ENCODE results near the gene NUDT5. TPM values are rescaled to one million over a fixed set of nuclear protein-coding genes. Genes with fewer than 3 reads are reported as not detected.

NUDT5 gene
- total RNA-seq, 2 experiments from 2014 or later = 55.7 to 105 TPM

DNA sequence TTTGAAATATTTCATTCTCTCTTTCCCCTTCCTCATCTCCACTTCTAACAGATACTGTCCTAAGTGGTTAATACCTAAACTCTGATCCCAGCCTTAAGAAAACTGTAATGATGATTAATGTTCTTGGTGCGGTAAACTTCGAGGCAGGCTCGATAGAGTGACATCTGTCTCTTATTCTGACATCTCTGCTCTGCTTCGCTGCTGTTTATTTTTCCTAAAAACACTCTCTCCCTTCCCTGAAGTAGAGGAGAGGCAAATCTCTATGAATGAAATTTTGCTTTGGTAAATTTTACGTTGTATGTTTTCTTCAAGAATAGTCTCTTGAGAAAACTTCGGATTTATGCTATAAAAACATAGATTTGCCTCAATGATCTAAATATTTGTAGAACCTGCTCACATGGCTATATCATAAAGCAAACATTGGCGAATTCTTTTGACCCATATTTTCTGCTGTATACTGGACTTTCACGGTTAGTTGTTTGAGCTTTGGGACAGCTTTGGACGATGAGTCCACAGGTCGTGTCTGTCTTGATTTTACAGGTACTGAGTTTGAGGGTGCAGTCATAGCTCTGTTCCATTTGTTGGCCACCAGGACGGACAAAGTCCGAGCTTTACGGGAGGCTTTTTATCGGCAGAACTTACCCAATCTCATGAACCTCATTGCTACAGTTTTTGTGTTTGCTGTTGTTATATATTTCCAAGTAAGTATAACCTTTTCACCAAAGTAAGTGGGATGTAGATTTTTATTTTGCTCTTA, 39.1 kb downstream of the NUDT5 start:
- CTCF ChIA-PET (ENCODE audit: unreplicated experiment) = no interaction called here

DNA sequence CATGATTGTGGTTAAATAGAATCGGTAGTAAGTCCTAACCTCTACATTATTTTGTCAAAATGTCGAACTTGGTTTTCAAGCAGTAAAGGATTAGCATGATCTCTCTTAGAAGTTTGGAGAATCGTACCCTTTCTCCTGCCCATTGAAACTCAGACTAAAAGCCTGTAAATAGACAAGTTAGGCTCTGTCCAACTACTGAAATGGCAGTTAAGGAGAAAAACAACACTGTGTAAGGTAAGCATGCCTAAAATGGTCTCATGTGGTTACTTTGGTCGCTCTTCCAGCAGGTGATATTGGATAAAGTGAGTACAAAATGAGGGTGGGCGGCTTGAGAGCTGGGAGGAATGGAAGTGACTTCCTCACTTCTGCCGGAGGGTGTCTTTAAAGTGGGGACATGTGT, 41.2 kb downstream of the NUDT5 start:
- no peak for DNase-seq (ENCODE audit: low spot score)
- no peaks in the 10 kb centered on the region for H4K20me1 ChIP-seq (ENCODE audit: insufficient read depth, low read length)
- ChIA-PET CTCF (ENCODE audit: unreplicated experiment) (no interaction called here), POLR2A (interaction anchor here (0.6 kb wide), 1 partner anchor 9 kb away, joined by 3 read pairs; no protein-coding TSS in a partner anchor)
- intact Hi-C loops (cut with micrococcal nuclease; ENCODE audit: unreplicated experiment) = no loop called here
- BruUV-seq (replicated peaks) = no TSS peak
- H3K4me2 ChIP-seq (ENCODE audit: low read length) = no peak overlapping the region
- TF ChIP-seq, protein P1, sequence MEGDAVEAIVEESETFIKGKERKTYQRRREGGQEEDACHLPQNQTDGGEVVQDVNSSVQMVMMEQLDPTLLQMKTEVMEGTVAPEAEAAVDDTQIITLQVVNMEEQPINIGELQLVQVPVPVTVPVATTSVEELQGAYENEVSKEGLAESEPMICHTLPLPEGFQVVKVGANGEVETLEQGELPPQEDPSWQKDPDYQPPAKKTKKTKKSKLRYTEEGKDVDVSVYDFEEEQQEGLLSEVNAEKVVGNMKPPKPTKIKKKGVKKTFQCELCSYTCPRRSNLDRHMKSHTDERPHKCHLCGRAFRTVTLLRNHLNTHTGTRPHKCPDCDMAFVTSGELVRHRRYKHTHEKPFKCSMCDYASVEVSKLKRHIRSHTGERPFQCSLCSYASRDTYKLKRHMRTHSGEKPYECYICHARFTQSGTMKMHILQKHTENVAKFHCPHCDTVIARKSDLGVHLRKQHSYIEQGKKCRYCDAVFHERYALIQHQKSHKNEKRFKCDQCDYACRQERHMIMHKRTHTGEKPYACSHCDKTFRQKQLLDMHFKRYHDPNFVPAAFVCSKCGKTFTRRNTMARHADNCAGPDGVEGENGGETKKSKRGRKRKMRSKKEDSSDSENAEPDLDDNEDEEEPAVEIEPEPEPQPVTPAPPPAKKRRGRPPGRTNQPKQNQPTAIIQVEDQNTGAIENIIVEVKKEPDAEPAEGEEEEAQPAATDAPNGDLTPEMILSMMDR (conservative IDR thresholded peaks at IDR 0.05; ENCODE audit: low read length) = no peak
- TF ChIP-seq EZH2phosphoT487 (IDR thresholded peaks at IDR 0.05; ENCODE audit: borderline replicate concordance, low read depth, low read length) = no peak
- no peaks in the 10 kb centered on the region for H3K9me3 ChIP-seq (ENCODE audit: low read length)
- H2AFZ ChIP-seq (ENCODE audit: low read length) = no peak overlapping the region
- no peak overlapping the region for H3K27ac ChIP-seq (ENCODE audit: low read depth, low read length, poor library complexity, severe bottlenecking)
- H3K36me3 ChIP-seq (ENCODE audit: insufficient read depth, low read length) = peaks cover 21% of the 10 kb centered on the region
- H3K9me2 ChIP-seq (ENCODE audit: insufficient read depth, low read length) = no peaks in the 10 kb centered on the region
- no peak overlapping the region for H3K4me3 ChIP-seq (ENCODE audit: low read depth, low read length, poor library complexity, severe bottlenecking)
- no peaks in the 10 kb centered on the region for H3K4me1 ChIP-seq (ENCODE audit: insufficient read depth, low read length, poor library complexity, severe bottlenecking)
- no peaks in the 10 kb centered on the region for H3K79me2 ChIP-seq (ENCODE audit: insufficient read depth, low read depth, low read length)

More for the DNA sequence above, 39.1 kb downstream of the NUDT5 start:
- POLR2A ChIA-PET = no interaction called here
- intact Hi-C loops (cut with micrococcal nuclease; ENCODE audit: unreplicated experiment) = no loop called here
- no peak overlapping the region for H3K4me3 ChIP-seq (ENCODE audit: low read depth, low read length, poor library complexity, severe bottlenecking)
- no peak overlapping the region for H2AFZ ChIP-seq (ENCODE audit: low read length)
- peaks cover 24% of the 10 kb centered on the region for H3K36me3 ChIP-seq (ENCODE audit: insufficient read depth, low read length)
- no peaks in the 10 kb centered on the region for H3K9me3 ChIP-seq (ENCODE audit: low read length)
- no peak overlapping the region for H3K4me2 ChIP-seq (ENCODE audit: low read length)
- BruUV-seq (replicated peaks) = no TSS peak
- H3K79me2 ChIP-seq (ENCODE audit: insufficient read depth, low read depth, low read length) = no peaks in the 10 kb centered on the region
- no peaks in the 10 kb centered on the region for H4K20me1 ChIP-seq (ENCODE audit: insufficient read depth, low read length)
- no peaks in the 10 kb centered on the region for H3K9me2 ChIP-seq (ENCODE audit: insufficient read depth, low read length)
- no peaks in the 10 kb centered on the region for H3K4me1 ChIP-seq (ENCODE audit: insufficient read depth, low read length, poor library complexity, severe bottlenecking)
- no peak overlapping the region for H3K27ac ChIP-seq (ENCODE audit: low read depth, low read length, poor library complexity, severe bottlenecking)
- no peak for TF ChIP-seq EZH2phosphoT487 (IDR thresholded peaks at IDR 0.05; ENCODE audit: borderline replicate concordance, low read depth, low read length)
- TF ChIP-seq, protein P1 (conservative IDR thresholded peaks at IDR 0.05; ENCODE audit: low read length) = no peak
- DNase-seq (ENCODE audit: low spot score) = no peak

DNA sequence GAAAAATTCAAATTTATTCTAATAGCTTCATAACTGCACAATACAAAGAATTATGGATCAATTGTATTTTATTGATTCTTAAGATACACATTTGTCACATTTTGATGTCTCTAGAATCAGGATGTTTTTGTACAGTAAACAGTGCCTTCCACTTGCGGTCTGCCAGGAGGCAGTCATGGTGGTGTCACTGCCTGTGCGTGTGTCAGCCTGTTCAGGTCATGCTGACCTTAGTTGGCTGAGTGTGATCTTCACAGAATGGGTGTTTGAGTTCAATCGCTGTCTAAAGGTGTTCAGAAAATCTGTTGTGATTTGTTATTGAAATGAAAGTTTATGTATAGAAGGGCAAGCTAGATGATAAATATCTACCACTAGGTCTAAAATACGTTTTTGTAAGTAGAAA, 45.5 kb downstream of the NUDT5 start:
- no peak for DNase-seq (ENCODE audit: low spot score)
- H3K4me2 ChIP-seq (ENCODE audit: low read length) = no peak overlapping the region
- intact Hi-C loops (cut with micrococcal nuclease; ENCODE audit: unreplicated experiment) = no loop called here
- H3K36me3 ChIP-seq (ENCODE audit: insufficient read depth, low read length) = peaks cover 16% of the 10 kb centered on the region
- H3K4me3 ChIP-seq (ENCODE audit: low read depth, low read length, poor library complexity, severe bottlenecking) = no peak overlapping the region
- no peak overlapping the region for H3K27ac ChIP-seq (ENCODE audit: low read depth, low read length, poor library complexity, severe bottlenecking)
- ChIA-PET POLR2A (interaction anchor here (0.8 kb wide), 1 partner anchor 22 kb away, joined by 3 read pairs; no protein-coding TSS in a partner anchor), CTCF (ENCODE audit: unreplicated experiment) (no interaction called here)
- no peaks in the 10 kb centered on the region for H3K4me1 ChIP-seq (ENCODE audit: insufficient read depth, low read length, poor library complexity, severe bottlenecking)
- H4K20me1 ChIP-seq (ENCODE audit: insufficient read depth, low read length) = no peaks in the 10 kb centered on the region
- no TSS peak for BruUV-seq (replicated peaks)
- no peaks in the 10 kb centered on the region for H3K9me3 ChIP-seq (ENCODE audit: low read length)
- TF ChIP-seq, protein P1 (conservative IDR thresholded peaks at IDR 0.05; ENCODE audit: low read length) = no peak
- no peak for TF ChIP-seq EZH2phosphoT487 (IDR thresholded peaks at IDR 0.05; ENCODE audit: borderline replicate concordance, low read depth, low read length)
- no peaks in the 10 kb centered on the region for H3K9me2 ChIP-seq (ENCODE audit: insufficient read depth, low read length)
- H3K79me2 ChIP-seq (ENCODE audit: insufficient read depth, low read depth, low read length) = no peaks in the 10 kb centered on the region
- no peak overlapping the region for H2AFZ ChIP-seq (ENCODE audit: low read length)

Data from OCI-LY7 (cell line).